HepG2 (cell line): Measurements from ENCODE around the gene SLC34A3. TPM values are rescaled to one million over a fixed set of nuclear protein-coding genes. Genes with fewer than 3 reads are reported as not detected.

Source experiments
- CBX1 ChIP-seq: IDR thresholded peaks from one replicate; pipeline ENCODE4 v1.6.1; 2016; ENCODE audit warnings: antibody characterized with exemption, low read depth
- ETV5 ChIP-seq: IDR thresholded peaks from 2 replicates; pipeline ENCODE4 v1.6.1; 2018; ENCODE audit warnings: missing biosample characterization, missing genetic modification reagents, inconsistent platforms, borderline replicate concordance
- HCFC1 ChIP-seq: fragments of 150-350 bp; IDR thresholded peaks from 2 replicates; pipeline ENCODE4 v1.6.1; 2014; ENCODE audit warnings: low read depth, low read length
- HDAC2 ChIP-seq: sonication (generic); formaldehyde crosslinking; IDR thresholded peaks from 2 replicates; pipeline ENCODE4 v1.4.0; 2020; ENCODE audit warnings: missing genetic modification reagents
- HOXA7 ChIP-seq: sonication (generic); formaldehyde crosslinking; IDR thresholded peaks from 2 replicates; pipeline ENCODE4 v1.8.1; 2022; ENCODE audit warnings: mild to moderate bottlenecking, missing genetic modification reagents, moderate library complexity
- ISL2 ChIP-seq: sonication (generic); formaldehyde crosslinking; IDR thresholded peaks from 2 replicates; pipeline ENCODE4 v1.5.0; 2020; ENCODE audit warnings: missing genetic modification reagents
- ISX ChIP-seq: sonication (generic); formaldehyde crosslinking; conservative IDR thresholded peaks from 2 replicates; pipeline ENCODE4 v1.5.0; 2020; ENCODE audit warnings: missing genetic modification reagents
- KDM5A ChIP-seq: fragments of 200-600 bp; sonication (generic); IDR thresholded peaks from 2 replicates; pipeline ENCODE4 v1.7.0; 2018; ENCODE audit warnings: antibody characterized with exemption, mild to moderate bottlenecking, low read length, borderline replicate concordance
- KLF12 ChIP-seq: sonication (generic); formaldehyde crosslinking; IDR thresholded peaks from 2 replicates; pipeline ENCODE4 v1.4.0; 2020; ENCODE audit warnings: missing genetic modification reagents, borderline replicate concordance
- KLF6 ChIP-seq: IDR thresholded peaks from 2 replicates; pipeline ENCODE4 v1.8.0; 2016; ENCODE audit warnings: missing biosample characterization, missing genetic modification reagents
- POLR2AphosphoS2 ChIP-seq: IDR thresholded peaks from 2 replicates; pipeline ENCODE4 v1.6.1; 2011; ENCODE audit warnings: low read depth, low read length, improper control_type of control experiment
- RAD21 ChIP-seq: fragments of 450-650 bp; formaldehyde crosslinking; IDR thresholded peaks from 2 replicates; pipeline ENCODE4 v1.5.0; 2020; ENCODE audit warnings: mild to moderate bottlenecking
- SALL1 ChIP-seq: sonication (generic); formaldehyde crosslinking; IDR thresholded peaks from 2 replicates; pipeline ENCODE4 v1.8.0; 2022; ENCODE audit warnings: mild to moderate bottlenecking, missing genetic modification reagents
- SNAPC5 ChIP-seq: sonication (generic); formaldehyde crosslinking; IDR thresholded peaks from 2 replicates; pipeline ENCODE4 v1.8.1; 2023; ENCODE audit warnings: mild to moderate bottlenecking, missing genetic modification reagents, borderline replicate concordance
- STAT5B ChIP-seq: sonication (generic); formaldehyde crosslinking; IDR thresholded peaks from 2 replicates; pipeline ENCODE4 v1.4.0; 2020; ENCODE audit warnings: missing genetic modification reagents
- THAP8 ChIP-seq: sonication (generic); formaldehyde crosslinking; IDR thresholded peaks from 2 replicates; pipeline ENCODE4 v1.5.1; 2020; ENCODE audit warnings: missing genetic modification reagents, mild to moderate bottlenecking, borderline replicate concordance
- ZMYM3 ChIP-seq: sonication (generic); formaldehyde crosslinking; IDR thresholded peaks from 2 replicates; pipeline ENCODE4 v1.5.1; 2020; ENCODE audit warnings: mild to moderate bottlenecking, missing genetic modification reagents
- ZNF136 ChIP-seq: sonication (generic); formaldehyde crosslinking; IDR thresholded peaks from 2 replicates; pipeline ENCODE4 v1.8.1; 2022; ENCODE audit warnings: low read depth, mild to moderate bottlenecking, moderate library complexity, missing genetic modification reagents
- ZNF143 ChIP-seq: sonication (generic); formaldehyde crosslinking; IDR thresholded peaks from 2 replicates; pipeline ENCODE4 v1.4.0; 2020; ENCODE audit warnings: missing genetic modification reagents
- ZNF232 ChIP-seq: sonication (generic); formaldehyde crosslinking; IDR thresholded peaks from 2 replicates; pipeline ENCODE4 v1.4.0; 2020; ENCODE audit warnings: missing genetic modification reagents, borderline replicate concordance
- ZNF234 ChIP-seq: sonication (generic); formaldehyde crosslinking; conservative IDR thresholded peaks from 2 replicates; pipeline ENCODE4 v1.5.1; 2020; ENCODE audit warnings: mild to moderate bottlenecking, missing genetic modification reagents
- ZNF343 ChIP-seq: sonication (generic); formaldehyde crosslinking; IDR thresholded peaks from 2 replicates; pipeline ENCODE4 v1.4.0; 2020; ENCODE audit warnings: mild to moderate bottlenecking, missing genetic modification reagents
- ZNF354B ChIP-seq: sonication (generic); formaldehyde crosslinking; IDR thresholded peaks from 2 replicates; pipeline ENCODE4 v1.8.0; 2022; ENCODE audit warnings: mild to moderate bottlenecking, missing genetic modification reagents
- ZNF382 ChIP-seq: sonication (generic); formaldehyde crosslinking; IDR thresholded peaks from 2 replicates; pipeline ENCODE4 v1.5.0; 2020; ENCODE audit warnings: missing genetic modification reagents, mild to moderate bottlenecking, borderline replicate concordance
- ZNF513 ChIP-seq: sonication (generic); formaldehyde crosslinking; conservative IDR thresholded peaks from 2 replicates; pipeline ENCODE4 v1.5.0; 2020; ENCODE audit warnings: missing genetic modification reagents
- ZNF557 ChIP-seq: sonication (generic); formaldehyde crosslinking; IDR thresholded peaks from 2 replicates; pipeline ENCODE4 v1.4.0; 2020; ENCODE audit warnings: missing genetic modification reagents
- ZNF800 ChIP-seq: sonication (generic); formaldehyde crosslinking; IDR thresholded peaks from 2 replicates; pipeline ENCODE4 v1.4.0; 2020; ENCODE audit warnings: missing genetic modification reagents
- polyA plus RNA-seq, 8 experiments: library from polyadenylated mRNA; depleted of rRNA in 3 of 8; stranded (reverse) in 7 of 8; unstranded in 1 of 8; fragments of >200 nt; fragmentation: Illumina TruSeq in 4 of 8; extraction: Trizol in 4 of 8; gene quantifications; 2 replicates each; pipeline versions ENCODE4 v1.2.1 to v1.2.3, GENCODE V29; 2011 to 2016; ENCODE audit warnings: low read depth in 4 of 8, missing spikeins in 1 of 8, mixed read lengths in 1 of 8; ENCODE audit not compliant: insufficient read depth in 1 of 8
- total RNA-seq, 5 experiments: library from RNA; depleted of rRNA; stranded (reverse); fragments of >200 nt; fragmentation: Illumina TruSeq; extraction: Trizol; gene quantifications; 2 replicates each; pipeline ENCODE4 v1.2.3, GENCODE V29; 2016; ENCODE audit warnings: low read depth in 1 of 5

The SLC34A3 gene
- total and polyA plus RNA-seq, 2 of the 13 experiments (the other 11 are each of a cell fraction or from before 2014, with no cell fraction given): 0.07 to 1.0 TPM

- no peak; the same call in 1 of the 2 replicates for TF ChIP-seq ZNF343 (CRISPR knock-in tag)
- TF ChIP-seq ZMYM3 (CRISPR knock-in tag): peak; percentile 83
- TF ChIP-seq ETV5 (CRISPR knock-in tag): peak; percentile 45; the same call in 1 of the 2 replicates
- TF ChIP-seq HOXA7 (CRISPR knock-in tag): 0 out of 2 replicates have a peak, but pooled peaks have one; percentile 19
- no peak for TF ChIP-seq ISL2
- TF ChIP-seq ZNF136: no peak
- no peak for TF ChIP-seq HCFC1
- TF ChIP-seq KLF6 (CRISPR knock-in tag): 0 out of 2 replicates have a peak, but pooled peaks have one; percentile 2
- no peak for TF ChIP-seq ZNF513 (CRISPR knock-in tag)
- 0 out of 2 replicates have a peak, but pooled peaks have one; percentile 12 for TF ChIP-seq KLF12
- no peak for TF ChIP-seq CBX1
- TF ChIP-seq KDM5A: 0 out of 2 replicates have a peak, but pooled peaks have one; percentile 14
- peak; percentile 74; the same call in 1 of the 2 replicates for TF ChIP-seq ZNF354B (CRISPR knock-in tag)
- TF ChIP-seq ZNF557 (CRISPR knock-in tag): no peak
- 0 out of 2 replicates have a peak, but pooled peaks have one; percentile 39 for TF ChIP-seq ZNF800 (CRISPR knock-in tag)
- peak; percentile 55; the same call in 1 of the 2 replicates for TF ChIP-seq ZNF143
- peak; percentile 60; the same call in 1 of the 2 replicates for TF ChIP-seq HDAC2 (CRISPR knock-in tag)
- no peak for TF ChIP-seq ISX (CRISPR knock-in tag)
- TF ChIP-seq ZNF234 (CRISPR knock-in tag): 0 out of 2 replicates have a peak, but pooled peaks have one; percentile 79
- TF ChIP-seq RAD21: peak; percentile 20; the same call in 1 of the 2 replicates
- 0 out of 2 replicates have a peak, but pooled peaks have one; percentile 54 for TF ChIP-seq STAT5B
- TF ChIP-seq ZNF232 (CRISPR knock-in tag): no peak
- TF ChIP-seq POLR2AphosphoS2: no peak
- TF ChIP-seq SALL1 (CRISPR knock-in tag): peak; percentile 41; the same call in 1 of the 2 replicates
- TF ChIP-seq ZNF382 (CRISPR knock-in tag): no peak
- no peak; the same call in 1 of the 2 replicates for TF ChIP-seq SNAPC5 (CRISPR knock-in tag)
- 0 out of 2 replicates have a peak, but pooled peaks have one; percentile 44 for TF ChIP-seq THAP8 (CRISPR knock-in tag)
Observed at GRCh38 chr9:137235424-137236237, 4.9 kb downstream of the SLC34A3 start (continued).
